ENCODE results near the gene PRDM7.

PRDM7 gene

DNA sequence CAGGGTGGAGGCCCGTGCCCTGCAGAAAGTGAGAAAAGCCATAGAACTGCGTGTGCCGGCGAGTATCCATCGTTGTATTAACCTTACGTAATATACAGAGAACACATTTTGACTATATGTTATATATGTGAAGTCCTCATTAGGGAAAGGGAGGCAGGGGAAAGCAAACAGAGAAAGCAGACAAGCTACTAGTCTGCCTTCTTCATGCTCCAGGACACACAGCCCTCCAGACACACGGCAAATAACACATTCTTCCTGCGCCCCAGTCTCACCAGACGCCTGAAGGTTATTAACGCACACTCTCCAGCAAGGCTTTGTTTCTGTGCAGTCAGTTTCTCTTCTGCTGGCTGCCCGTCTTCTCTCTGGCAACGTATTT lies 28.8 kb downstream of the PRDM7 start:
- Histone ChIP-seq H3K9me3 (ENCODE audit: insufficient read depth, low read length, severe bottlenecking) (peaks cover 3% of the 10 kb centered on the region), H3K4me3 (ENCODE audit: low read depth in 1 of 2, low read length in 2 of 2) (no peak overlapping the region), H3K4me1 (ENCODE audit: insufficient read depth, low read length) (no peaks in the 10 kb centered on the region), H4K20me1 (ENCODE audit: insufficient read depth, low read length) (no peaks in the 10 kb centered on the region), H3K79me2 (ENCODE audit: insufficient read depth, low read length) (no peaks in the 10 kb centered on the region), H2AFZ (ENCODE audit: low read depth, low read length) (no peak overlapping the region), H3K27ac (ENCODE audit: low read length) (no peak overlapping the region), H3K27me3 (ENCODE audit: insufficient read depth, low read length, poor library complexity) (no peaks in the 10 kb centered on the region), H3K9ac (ENCODE audit: low read depth, low read length) (no peak overlapping the region), H3K36me3 (ENCODE audit: insufficient read depth, low read length) (no peaks in the 10 kb centered on the region), H3K4me2 (ENCODE audit: insufficient read depth, low read length) (no peak overlapping the region)
- no peak for ATAC-seq (ENCODE audit: insufficient read depth, low read depth)
- TF ChIP-seq, protein P1, sequence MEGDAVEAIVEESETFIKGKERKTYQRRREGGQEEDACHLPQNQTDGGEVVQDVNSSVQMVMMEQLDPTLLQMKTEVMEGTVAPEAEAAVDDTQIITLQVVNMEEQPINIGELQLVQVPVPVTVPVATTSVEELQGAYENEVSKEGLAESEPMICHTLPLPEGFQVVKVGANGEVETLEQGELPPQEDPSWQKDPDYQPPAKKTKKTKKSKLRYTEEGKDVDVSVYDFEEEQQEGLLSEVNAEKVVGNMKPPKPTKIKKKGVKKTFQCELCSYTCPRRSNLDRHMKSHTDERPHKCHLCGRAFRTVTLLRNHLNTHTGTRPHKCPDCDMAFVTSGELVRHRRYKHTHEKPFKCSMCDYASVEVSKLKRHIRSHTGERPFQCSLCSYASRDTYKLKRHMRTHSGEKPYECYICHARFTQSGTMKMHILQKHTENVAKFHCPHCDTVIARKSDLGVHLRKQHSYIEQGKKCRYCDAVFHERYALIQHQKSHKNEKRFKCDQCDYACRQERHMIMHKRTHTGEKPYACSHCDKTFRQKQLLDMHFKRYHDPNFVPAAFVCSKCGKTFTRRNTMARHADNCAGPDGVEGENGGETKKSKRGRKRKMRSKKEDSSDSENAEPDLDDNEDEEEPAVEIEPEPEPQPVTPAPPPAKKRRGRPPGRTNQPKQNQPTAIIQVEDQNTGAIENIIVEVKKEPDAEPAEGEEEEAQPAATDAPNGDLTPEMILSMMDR (IDR thresholded peaks at IDR 0.05; ENCODE audit: borderline replicate concordance, extremely low read depth, low read length, poor library complexity, severe bottlenecking) = no peak
- TF ChIP-seq EZH2 (IDR thresholded peaks at IDR 0.05; ENCODE audit: borderline replicate concordance, low read depth, low read length, severe bottlenecking) = no peak
- no peak for DNase-seq

- Histone ChIP-seq H2AFZ (ENCODE audit: low read depth, low read length) (no peak overlapping the region), H3K4me3 (ENCODE audit: low read depth in 1 of 2, low read length in 2 of 2) (no peak overlapping the region), H3K4me2 (ENCODE audit: insufficient read depth, low read length) (no peak overlapping the region), H4K20me1 (ENCODE audit: insufficient read depth, low read length) (no peaks in the 10 kb centered on the region), H3K79me2 (ENCODE audit: insufficient read depth, low read length) (no peaks in the 10 kb centered on the region), H3K9me3 (ENCODE audit: insufficient read depth, low read length, severe bottlenecking) (no peaks in the 10 kb centered on the region), H3K9ac (ENCODE audit: low read depth, low read length) (no peak overlapping the region), H3K4me1 (ENCODE audit: insufficient read depth, low read length) (no peaks in the 10 kb centered on the region), H3K27me3 (ENCODE audit: insufficient read depth, low read length, poor library complexity) (no peaks in the 10 kb centered on the region), H3K27ac (ENCODE audit: low read length) (no peak overlapping the region), H3K36me3 (ENCODE audit: insufficient read depth, low read length) (0 out of 2 replicates have a peak, but pooled peaks cover 3% of the 10 kb centered on the region)
- ATAC-seq (ENCODE audit: insufficient read depth, low read depth) (no peak), DNase-seq (no peak)
- no peak for TF ChIP-seq EZH2 (IDR thresholded peaks at IDR 0.05; ENCODE audit: borderline replicate concordance, low read depth, low read length, severe bottlenecking)
- TF ChIP-seq, protein P1 (IDR thresholded peaks at IDR 0.05; ENCODE audit: borderline replicate concordance, extremely low read depth, low read length, poor library complexity, severe bottlenecking) = no peak
Measured at GRCh38 chr16:90047714-90048346, 29.3 kb downstream of the PRDM7 start.

- Histone ChIP-seq H3K4me2 (ENCODE audit: insufficient read depth, low read length) (no peak overlapping the region), H4K20me1 (ENCODE audit: insufficient read depth, low read length) (no peaks in the 10 kb centered on the region), H2AFZ (ENCODE audit: low read depth, low read length) (no peak overlapping the region), H3K36me3 (ENCODE audit: insufficient read depth, low read length) (0 out of 2 replicates have a peak, but pooled peaks cover 4% of the 10 kb centered on the region), H3K4me3 (ENCODE audit: low read depth in 1 of 2, low read length in 2 of 2) (no peak overlapping the region), H3K4me1 (ENCODE audit: insufficient read depth, low read length) (no peaks in the 10 kb centered on the region), H3K27ac (ENCODE audit: low read length) (no peak overlapping the region), H3K9me3 (ENCODE audit: insufficient read depth, low read length, severe bottlenecking) (no peaks in the 10 kb centered on the region), H3K27me3 (ENCODE audit: insufficient read depth, low read length, poor library complexity) (no peaks in the 10 kb centered on the region), H3K79me2 (ENCODE audit: insufficient read depth, low read length) (no peaks in the 10 kb centered on the region), H3K9ac (ENCODE audit: low read depth, low read length) (no peak overlapping the region)
- ATAC-seq (ENCODE audit: insufficient read depth, low read depth) = no peak
- TF ChIP-seq EZH2 (IDR thresholded peaks at IDR 0.05; ENCODE audit: borderline replicate concordance, low read depth, low read length, severe bottlenecking) = no peak
- TF ChIP-seq, protein P1 (IDR thresholded peaks at IDR 0.05; ENCODE audit: borderline replicate concordance, extremely low read depth, low read length, poor library complexity, severe bottlenecking) = no peak
- no peak for DNase-seq
Measured at GRCh38 chr16:90046971-90047713, 30.0 kb downstream of the PRDM7 start.
